GM12891 (cell line): ENCODE measurements around the gene MAOB.

Experiments used
- PAX5 ChIP-seq: IDR thresholded peaks from 2 replicates; pipeline ENCODE4 v1.6.1; 2011; ENCODE audit warnings: low read length, moderate library complexity, mild to moderate bottlenecking; ENCODE audit not compliant: insufficient read depth, severe bottlenecking
- POLR2A ChIP-seq: IDR thresholded peaks from 2 replicates; pipeline ENCODE4 v1.6.1; 2011; ENCODE audit warnings: low read depth, low read length, control low read depth
- POLR2AphosphoS5 ChIP-seq: IDR thresholded peaks from 2 replicates; pipeline ENCODE4 v1.6.1; 2011; ENCODE audit warnings: low read depth, low read length, control low read depth
- POU2F2 ChIP-seq: IDR thresholded peaks from 2 replicates; pipeline ENCODE4 v1.6.1; 2011; ENCODE audit warnings: low read depth, mild to moderate bottlenecking, control low read depth, low read length, moderate library complexity
- SPI1 ChIP-seq: IDR thresholded peaks from 2 replicates; pipeline ENCODE4 v1.6.1; 2011; ENCODE audit warnings: low read depth, low read length, control low read depth
- TAF1 ChIP-seq: IDR thresholded peaks from 2 replicates; pipeline ENCODE4 v1.6.1; 2011; ENCODE audit warnings: low read depth, low read length, control low read depth

DNA sequence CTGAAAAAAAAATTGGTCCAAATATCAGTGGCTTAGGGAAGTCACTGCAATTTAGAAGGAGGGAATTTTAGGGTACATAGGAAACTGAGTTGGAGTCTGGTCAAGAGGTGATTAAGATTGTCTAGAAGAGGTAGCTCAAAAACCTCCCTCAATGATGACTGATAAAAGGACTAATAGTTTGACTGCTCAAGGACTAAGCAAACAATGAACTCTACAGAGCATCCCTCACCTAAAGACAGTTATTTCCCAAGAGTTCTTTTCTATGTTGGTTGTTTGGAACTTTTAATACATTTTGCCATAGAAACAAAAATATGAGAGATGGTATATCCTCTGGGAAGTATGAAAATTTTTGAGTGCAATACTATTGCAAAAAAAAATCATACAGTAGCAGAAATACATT lies 35.7 kb downstream of the MAOB start:
- TF ChIP-seq POLR2AphosphoS5: no peak
- no peak for TF ChIP-seq POLR2A
- no peak for TF ChIP-seq TAF1
- TF ChIP-seq SPI1: no peak
- no peak for TF ChIP-seq PAX5
- no peak for TF ChIP-seq POU2F2
